ENCODE data around the gene TOP2A.

- no peak for TF ChIP-seq CTCF (IDR thresholded peaks at IDR 0.05)
- TF ChIP-seq ZFX (IDR thresholded peaks at IDR 0.05; ENCODE audit: borderline replicate concordance): no peak
Observed at GRCh38 chr17:40348562-40349476, 68.9 kb downstream of the TOP2A start.

Measured in 22Rv1 (cell line).